ENCODE measurements around the gene CYP4B1. TPM values are rescaled to one million over a fixed set of nuclear protein-coding genes. Genes with fewer than 3 reads are reported as not detected.

CYP4B1 gene
- total and polyA plus RNA-seq, 10 of the 15 experiments (the other 5 are each of a cell fraction or from before 2014, with no cell fraction given) = 0.38 TPM; not detected in 9

DNA sequence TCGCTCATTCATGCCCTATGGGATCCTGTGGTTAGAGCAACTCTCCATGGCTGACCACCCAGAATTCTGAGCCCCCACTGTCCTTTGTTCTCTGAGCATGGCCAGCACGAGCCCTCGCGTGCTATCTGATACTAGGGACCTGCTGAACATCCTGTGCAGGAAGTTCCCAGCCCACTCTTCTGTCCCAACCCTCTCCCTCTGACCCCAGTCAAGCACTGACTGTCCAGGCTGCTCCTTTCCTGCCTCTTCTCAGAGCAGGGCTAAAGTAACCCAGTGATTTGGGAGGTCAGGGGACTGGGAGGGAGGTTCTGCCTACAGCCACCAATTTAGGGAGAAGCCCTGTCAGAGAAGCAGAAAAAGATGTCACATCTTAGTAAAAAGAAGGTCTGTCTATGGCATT lies 21.2 kb downstream of the CYP4B1 start (continued):
- TF ChIP-seq, protein P1, sequence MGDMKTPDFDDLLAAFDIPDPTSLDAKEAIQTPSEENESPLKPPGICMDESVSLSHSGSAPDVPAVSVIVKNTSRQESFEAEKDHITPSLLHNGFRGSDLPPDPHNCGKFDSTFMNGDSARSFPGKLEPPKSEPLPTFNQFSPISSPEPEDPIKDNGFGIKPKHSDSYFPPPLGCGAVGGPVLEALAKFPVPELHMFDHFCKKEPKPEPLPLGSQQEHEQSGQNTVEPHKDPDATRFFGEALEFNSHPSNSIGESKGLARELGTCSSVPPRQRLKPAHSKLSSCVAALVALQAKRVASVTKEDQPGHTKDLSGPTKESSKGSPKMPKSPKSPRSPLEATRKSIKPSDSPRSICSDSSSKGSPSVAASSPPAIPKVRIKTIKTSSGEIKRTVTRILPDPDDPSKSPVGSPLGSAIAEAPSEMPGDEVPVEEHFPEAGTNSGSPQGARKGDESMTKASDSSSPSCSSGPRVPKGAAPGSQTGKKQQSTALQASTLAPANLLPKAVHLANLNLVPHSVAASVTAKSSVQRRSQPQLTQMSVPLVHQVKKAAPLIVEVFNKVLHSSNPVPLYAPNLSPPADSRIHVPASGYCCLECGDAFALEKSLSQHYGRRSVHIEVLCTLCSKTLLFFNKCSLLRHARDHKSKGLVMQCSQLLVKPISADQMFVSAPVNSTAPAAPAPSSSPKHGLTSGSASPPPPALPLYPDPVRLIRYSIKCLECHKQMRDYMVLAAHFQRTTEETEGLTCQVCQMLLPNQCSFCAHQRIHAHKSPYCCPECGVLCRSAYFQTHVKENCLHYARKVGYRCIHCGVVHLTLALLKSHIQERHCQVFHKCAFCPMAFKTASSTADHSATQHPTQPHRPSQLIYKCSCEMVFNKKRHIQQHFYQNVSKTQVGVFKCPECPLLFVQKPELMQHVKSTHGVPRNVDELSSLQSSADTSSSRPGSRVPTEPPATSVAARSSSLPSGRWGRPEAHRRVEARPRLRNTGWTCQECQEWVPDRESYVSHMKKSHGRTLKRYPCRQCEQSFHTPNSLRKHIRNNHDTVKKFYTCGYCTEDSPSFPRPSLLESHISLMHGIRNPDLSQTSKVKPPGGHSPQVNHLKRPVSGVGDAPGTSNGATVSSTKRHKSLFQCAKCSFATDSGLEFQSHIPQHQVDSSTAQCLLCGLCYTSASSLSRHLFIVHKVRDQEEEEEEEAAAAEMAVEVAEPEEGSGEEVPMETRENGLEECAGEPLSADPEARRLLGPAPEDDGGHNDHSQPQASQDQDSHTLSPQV (IDR thresholded peaks at IDR 0.05) = no peak
- TF ChIP-seq, protein P2, sequence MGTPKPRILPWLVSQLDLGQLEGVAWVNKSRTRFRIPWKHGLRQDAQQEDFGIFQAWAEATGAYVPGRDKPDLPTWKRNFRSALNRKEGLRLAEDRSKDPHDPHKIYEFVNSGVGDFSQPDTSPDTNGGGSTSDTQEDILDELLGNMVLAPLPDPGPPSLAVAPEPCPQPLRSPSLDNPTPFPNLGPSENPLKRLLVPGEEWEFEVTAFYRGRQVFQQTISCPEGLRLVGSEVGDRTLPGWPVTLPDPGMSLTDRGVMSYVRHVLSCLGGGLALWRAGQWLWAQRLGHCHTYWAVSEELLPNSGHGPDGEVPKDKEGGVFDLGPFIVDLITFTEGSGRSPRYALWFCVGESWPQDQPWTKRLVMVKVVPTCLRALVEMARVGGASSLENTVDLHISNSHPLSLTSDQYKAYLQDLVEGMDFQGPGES (IDR thresholded peaks at IDR 0.05) = no peak
- no peak for TF ChIP-seq NFIC (IDR thresholded peaks at IDR 0.05; ENCODE audit: low read depth, low read length)

DNA sequence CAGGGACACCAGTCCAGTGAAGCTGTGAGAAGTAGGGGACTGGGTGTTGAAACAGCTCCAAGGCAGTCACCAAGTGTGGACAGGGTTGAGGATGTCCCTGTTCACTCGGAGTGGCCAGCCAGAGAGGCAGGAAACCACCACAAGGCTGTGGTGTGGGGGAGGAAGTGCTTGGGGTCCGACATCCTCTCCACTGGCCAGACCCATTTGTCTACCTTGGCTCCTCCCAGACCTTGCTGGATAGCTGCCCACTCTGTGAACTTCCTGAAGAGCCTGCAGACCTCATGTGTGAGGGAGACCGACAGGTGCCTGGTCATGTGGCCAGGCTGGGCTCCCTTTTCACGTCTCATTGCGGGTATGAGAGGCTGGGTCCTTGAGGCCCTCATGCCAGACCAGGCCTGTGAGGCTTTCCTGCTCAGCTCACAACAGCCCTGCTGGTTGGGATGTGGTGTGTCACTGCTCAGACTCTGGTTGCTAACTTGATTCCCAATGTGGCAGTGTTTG lies 21.8 kb downstream of the CYP4B1 start:
- no peak for ATAC-seq
- H3K4me3 ChIP-seq = no peak overlapping the region
- TF ChIP-seq, protein P3, sequence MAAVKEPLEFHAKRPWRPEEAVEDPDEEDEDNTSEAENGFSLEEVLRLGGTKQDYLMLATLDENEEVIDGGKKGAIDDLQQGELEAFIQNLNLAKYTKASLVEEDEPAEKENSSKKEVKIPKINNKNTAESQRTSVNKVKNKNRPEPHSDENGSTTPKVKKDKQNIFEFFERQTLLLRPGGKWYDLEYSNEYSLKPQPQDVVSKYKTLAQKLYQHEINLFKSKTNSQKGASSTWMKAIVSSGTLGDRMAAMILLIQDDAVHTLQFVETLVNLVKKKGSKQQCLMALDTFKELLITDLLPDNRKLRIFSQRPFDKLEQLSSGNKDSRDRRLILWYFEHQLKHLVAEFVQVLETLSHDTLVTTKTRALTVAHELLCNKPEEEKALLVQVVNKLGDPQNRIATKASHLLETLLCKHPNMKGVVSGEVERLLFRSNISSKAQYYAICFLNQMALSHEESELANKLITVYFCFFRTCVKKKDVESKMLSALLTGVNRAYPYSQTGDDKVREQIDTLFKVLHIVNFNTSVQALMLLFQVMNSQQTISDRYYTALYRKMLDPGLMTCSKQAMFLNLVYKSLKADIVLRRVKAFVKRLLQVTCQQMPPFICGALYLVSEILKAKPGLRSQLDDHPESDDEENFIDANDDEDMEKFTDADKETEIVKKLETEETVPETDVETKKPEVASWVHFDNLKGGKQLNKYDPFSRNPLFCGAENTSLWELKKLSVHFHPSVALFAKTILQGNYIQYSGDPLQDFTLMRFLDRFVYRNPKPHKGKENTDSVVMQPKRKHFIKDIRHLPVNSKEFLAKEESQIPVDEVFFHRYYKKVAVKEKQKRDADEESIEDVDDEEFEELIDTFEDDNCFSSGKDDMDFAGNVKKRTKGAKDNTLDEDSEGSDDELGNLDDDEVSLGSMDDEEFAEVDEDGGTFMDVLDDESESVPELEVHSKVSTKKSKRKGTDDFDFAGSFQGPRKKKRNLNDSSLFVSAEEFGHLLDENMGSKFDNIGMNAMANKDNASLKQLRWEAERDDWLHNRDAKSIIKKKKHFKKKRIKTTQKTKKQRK (IDR thresholded peaks at IDR 0.05; ENCODE audit: low read depth, low read length) = no peak
- TF ChIP-seq JUND (IDR thresholded peaks at IDR 0.05; ENCODE audit: low read depth, low read length) (no peak), PAX5 (IDR thresholded peaks at IDR 0.05; ENCODE audit: borderline replicate concordance, low read depth, low read length) (no peak), ZNF217 (IDR thresholded peaks at IDR 0.05) (no peak)
- TF ChIP-seq, protein P4, sequence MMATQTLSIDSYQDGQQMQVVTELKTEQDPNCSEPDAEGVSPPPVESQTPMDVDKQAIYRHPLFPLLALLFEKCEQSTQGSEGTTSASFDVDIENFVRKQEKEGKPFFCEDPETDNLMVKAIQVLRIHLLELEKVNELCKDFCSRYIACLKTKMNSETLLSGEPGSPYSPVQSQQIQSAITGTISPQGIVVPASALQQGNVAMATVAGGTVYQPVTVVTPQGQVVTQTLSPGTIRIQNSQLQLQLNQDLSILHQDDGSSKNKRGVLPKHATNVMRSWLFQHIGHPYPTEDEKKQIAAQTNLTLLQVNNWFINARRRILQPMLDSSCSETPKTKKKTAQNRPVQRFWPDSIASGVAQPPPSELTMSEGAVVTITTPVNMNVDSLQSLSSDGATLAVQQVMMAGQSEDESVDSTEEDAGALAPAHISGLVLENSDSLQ (IDR thresholded peaks at IDR 0.05) = no peak
- DNase-seq (ENCODE audit: low read depth, low spot score) = no peak
- RAD21 ChIA-PET (ENCODE audit: unreplicated experiment) = no interaction called here
- H3K4me2 ChIP-seq (ENCODE audit: control insufficient read depth, insufficient read depth) = no peak overlapping the region
- H3K79me2 ChIP-seq (ENCODE audit: control insufficient read depth, insufficient read depth, low read length) = no peaks in the 10 kb centered on the region
- FAIRE-seq = no peak
- no peaks in the 10 kb centered on the region for H3K4me1 ChIP-seq (ENCODE audit: control insufficient read depth, insufficient read depth, low read length)
- no peaks in the 10 kb centered on the region; a peak in 1 of 4 replicates for H3K27me3 ChIP-seq (replicated peaks in 1 of 2; ENCODE audit: control insufficient read depth in 2 of 2, insufficient read depth in 2 of 2, low read length in 1 of 2)
- H3K27ac ChIP-seq (ENCODE audit: control insufficient read depth, insufficient read depth) = no peak overlapping the region
- in situ Hi-C loops (cut with MboI) (no loop called here), intact Hi-C loops (cut with micrococcal nuclease; ENCODE audit: unreplicated experiment) (no loop called here)
- no peak overlapping the region for H2AFZ ChIP-seq (ENCODE audit: control insufficient read depth, low read depth, low read length)
- no TSS peak for BruUV-seq (replicated peaks)
- no peaks in the 10 kb centered on the region for H4K20me1 ChIP-seq (ENCODE audit: control insufficient read depth, insufficient read depth)
- POLR2A ChIA-PET = no interaction called here
- H3K9ac ChIP-seq (ENCODE audit: control insufficient read depth, insufficient read depth, low read length) = no peak overlapping the region
- 1% methylated on average over 5 of the region's 5 CpGs for WGBS (ENCODE audit: insufficient coverage, insufficient replicate concordance, low lambda C conversion rate, missing lambda C conversion rate)
- SMC1A ChIA-PET (ENCODE audit: uncharacterized antibody, unreplicated experiment) = no interaction called here
- H3K36me3 ChIP-seq (ENCODE audit: control insufficient read depth in 2 of 2, insufficient read depth in 2 of 2, low read length in 1 of 2) = no peaks in the 10 kb centered on the region
- H3K9me3 ChIP-seq (replicated peaks; ENCODE audit: control insufficient read depth, insufficient read depth, low read length) = no peaks in the 10 kb centered on the region
- CTCF ChIA-PET = no interaction called here

All from GM12878 (cell line).